RPMI8226 (cell line): ENCODE measurements around the gene TAAR1.
"Not testable (repeated sequence)": the region's sequence is repeated elsewhere in the genome, so short reads cannot be mapped to it uniquely, and the experiment has no call there.

Experiments
- DNase-seq: peaks from one replicate; pipeline ENCODE4 v3.0.0-alpha.2; 2015

TAAR1 gene

DNA sequence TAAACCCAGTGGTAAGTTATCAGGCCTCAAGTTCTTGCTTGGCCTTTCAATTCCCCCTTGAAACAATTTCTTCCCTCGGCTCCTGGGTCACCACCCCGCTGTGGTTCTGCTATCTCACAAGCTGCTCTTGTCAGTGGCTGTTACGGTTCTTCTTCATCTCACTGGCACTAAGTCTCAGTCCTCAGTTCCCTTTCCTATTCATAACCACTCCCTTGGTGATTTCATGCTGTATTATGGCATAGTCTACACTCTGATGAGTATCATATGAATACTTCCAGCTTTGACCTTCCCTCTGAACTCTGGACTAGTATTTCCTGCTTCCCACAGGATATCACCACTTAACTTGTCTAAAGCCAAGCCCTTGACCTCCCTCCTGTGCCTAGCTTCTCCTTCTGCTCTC, 7.9 kb downstream of the TAAR1 start:
- DNase-seq = no peak

DNA sequence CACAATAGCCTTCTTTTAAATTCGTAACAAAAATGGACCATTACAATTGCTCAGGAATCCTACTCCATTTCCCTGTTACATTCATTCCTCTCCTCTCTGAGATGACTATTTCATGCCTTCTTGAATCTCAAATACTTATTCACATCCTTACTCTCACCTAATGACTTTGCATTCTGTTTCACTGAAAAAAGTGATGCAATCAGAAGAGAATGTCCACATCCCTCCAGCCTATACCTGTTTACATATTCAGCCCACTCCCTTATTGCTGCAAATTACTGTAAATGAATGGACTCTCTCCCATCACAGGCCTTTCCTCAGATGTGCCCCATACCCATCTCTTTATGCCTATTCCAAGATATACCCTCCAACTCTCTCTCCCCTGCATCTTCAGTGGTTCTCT, 8.6 kb downstream of the TAAR1 start:
- no peak for DNase-seq

DNA sequence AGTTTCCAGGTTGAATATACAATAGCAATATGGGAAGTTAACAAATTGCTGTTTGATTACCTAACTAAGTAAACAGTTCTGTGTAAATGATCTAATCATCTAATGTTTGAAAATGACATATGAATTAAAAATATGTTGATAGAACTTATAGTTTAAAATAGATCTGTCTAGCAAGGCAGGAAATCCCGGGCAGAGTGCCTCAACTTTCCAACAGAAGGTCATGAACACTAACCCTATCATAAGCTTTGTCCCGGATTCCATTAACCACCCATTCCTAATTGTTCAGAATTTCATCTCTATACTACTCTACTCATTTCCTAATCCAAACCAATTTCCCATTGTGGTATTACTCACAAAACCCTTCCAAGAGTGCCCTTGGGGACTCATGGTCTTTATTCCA, 10.2 kb downstream of the TAAR1 start:
- DNase-seq = no peak

DNA sequence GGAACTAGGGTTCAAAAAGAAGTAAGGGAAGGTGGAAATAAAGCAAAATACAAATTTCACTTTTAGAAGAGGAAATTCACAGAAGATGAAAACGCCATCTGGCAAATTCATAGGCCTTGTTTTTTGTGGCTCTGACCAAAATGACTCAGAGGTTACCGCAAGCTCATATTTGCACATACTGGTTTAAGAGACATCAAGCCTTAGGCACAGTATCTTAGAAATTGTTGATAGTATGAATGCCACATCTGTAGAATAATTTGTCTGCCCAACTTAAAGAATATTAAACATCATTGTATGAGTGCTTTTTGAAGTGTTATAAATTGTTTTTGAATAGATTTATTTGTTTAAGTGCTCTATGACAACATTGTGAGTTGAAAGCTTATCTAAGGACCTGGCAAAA, 10.6 kb downstream of the TAAR1 start:
- no peak for DNase-seq

DNA sequence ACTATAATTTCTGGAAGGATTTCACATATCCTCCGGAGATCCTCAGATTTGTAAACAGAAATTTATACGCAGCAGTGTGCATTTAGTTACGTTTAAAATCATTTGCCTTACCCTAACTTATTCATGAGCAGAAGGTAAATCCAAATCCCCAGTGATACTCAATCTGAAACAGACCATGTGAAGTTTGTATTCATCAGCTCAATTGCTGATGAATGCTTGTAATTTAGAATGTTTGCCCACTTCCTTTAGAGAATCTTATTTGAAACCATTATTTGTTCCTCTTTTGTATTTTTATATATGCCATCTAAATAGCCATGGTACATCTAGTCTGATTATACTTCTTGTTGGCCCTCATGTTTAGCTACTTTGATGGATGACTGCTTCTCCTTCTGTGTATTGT, 15.4 kb downstream of the TAAR1 start:
- DNase-seq = no peak

DNA sequence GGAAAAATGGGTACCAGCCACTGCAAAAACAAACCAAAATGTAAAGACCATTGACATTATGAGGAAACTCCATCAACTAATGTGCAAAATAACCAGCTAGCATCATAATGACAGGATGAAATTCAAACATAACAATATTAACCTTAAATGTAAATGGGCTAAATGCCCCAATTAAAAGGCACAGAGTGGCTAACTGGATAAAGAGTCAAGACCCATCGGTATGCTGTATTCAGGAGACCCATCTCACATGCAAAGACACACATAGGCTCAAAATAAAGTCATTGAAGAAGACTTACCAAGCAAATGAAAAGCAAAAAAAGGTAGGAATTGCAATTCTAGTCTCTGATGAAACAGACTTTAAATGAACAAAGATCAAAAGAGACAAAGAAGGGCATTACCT, 21.8 kb downstream of the TAAR1 start:
- DNase-seq = not testable (repeated sequence)

DNA sequence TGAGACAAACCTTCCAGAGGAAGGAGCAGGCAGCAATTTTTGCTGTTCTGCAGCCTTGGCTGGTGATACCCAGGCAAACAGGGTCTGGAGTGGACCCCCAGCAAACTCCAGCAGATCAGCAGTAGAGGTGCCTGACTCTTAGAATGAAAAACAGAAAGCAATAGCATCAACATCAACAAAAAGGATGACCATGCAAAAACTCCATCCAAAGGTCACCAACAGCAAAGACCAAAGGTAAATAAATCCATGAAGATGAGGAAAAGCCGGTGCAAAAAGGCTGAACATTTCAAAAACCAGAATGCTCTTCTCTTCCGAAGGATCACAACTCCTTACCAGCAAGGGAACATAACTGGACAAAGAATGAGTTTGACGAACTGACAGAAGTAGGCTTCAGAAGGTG, 23.1 kb downstream of the TAAR1 start:
- DNase-seq = not testable (repeated sequence)

DNA sequence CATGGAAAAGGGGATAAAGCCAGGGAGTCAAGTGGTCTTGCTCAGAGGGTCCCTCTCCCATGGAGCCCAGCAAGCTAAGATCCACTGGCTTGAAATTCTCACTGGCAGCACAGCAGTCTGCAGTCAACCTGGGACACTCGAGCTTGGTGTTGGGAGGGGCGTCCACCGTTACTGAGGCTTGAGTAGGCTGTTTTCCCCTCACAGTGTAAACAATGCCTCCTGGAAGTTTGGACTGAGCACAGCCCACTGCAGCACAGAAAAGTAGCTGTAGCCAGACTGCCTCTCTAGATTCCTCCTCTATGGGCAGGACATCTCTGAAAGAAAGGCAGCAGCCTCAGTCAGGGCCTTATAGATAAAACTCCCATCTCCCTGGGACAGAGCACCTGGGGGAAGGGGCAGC, 23.7 kb downstream of the TAAR1 start:
- DNase-seq = not testable (repeated sequence)

DNA sequence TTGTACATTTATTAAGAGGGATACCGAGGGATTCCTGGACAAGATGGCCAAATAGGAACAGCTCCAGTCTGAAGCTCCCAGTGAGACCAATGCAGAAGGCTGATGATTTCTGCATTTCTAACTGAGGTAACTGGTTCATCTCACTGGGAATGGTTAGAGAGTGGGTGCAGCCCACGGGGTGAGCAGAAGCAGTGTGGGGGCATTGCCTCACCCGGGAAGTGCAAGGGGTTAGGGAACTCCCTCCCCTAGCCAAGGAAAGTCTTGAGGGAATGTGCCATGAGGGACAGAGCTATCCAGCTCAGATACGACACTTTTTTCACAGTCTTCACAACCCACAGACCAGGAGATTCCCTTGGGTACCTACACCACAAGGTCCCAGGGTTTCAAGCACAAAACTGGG, 24.2 kb downstream of the TAAR1 start:
- no peak for DNase-seq

DNA sequence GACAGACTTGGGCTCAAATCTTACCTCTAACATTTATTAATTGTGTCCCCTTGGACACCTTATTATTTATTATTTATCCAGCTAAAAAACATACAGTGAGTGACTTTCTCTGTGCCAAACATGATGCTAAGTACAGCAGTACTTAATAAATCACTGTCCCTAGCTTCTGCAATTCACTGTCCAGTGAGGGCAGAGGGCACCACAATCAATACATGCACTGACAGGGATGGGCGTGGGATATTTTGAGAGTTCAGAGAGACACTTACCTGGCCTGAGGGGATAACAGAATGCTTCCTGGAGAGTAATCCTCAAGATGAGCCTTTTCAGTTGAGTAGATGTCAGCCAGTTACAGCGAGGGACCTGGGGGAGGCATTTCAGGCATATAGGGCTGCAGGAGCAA, 25.6 kb downstream of the TAAR1 start:
- no peak for DNase-seq

DNA sequence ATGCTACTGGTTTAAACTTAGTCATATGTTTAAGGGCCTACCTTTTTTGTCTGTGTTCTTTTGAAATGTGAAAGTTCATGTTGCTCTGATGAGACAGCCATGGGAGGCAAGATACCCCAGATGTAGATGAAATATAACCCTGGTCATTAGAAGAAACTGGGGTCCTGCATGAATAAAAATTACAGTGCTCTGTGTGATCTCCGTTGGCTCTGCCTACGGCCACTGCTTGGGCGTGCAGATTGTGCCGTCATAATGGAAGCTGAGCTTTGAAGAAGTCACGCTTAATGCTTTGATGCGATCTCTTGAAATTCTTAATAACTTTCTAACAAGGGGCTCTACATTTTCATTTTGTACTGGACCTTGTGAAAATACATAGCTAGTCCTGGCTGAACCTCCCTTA, 34.8 kb downstream of the TAAR1 start, which contains the start of gene TAAR2:
Gene TAAR2 (minus strand): TSS at position 101 of the 400 bp plus-strand sequence. CDS start 0 bp downstream, at position 101.
- DNase-seq = no peak

DNA sequence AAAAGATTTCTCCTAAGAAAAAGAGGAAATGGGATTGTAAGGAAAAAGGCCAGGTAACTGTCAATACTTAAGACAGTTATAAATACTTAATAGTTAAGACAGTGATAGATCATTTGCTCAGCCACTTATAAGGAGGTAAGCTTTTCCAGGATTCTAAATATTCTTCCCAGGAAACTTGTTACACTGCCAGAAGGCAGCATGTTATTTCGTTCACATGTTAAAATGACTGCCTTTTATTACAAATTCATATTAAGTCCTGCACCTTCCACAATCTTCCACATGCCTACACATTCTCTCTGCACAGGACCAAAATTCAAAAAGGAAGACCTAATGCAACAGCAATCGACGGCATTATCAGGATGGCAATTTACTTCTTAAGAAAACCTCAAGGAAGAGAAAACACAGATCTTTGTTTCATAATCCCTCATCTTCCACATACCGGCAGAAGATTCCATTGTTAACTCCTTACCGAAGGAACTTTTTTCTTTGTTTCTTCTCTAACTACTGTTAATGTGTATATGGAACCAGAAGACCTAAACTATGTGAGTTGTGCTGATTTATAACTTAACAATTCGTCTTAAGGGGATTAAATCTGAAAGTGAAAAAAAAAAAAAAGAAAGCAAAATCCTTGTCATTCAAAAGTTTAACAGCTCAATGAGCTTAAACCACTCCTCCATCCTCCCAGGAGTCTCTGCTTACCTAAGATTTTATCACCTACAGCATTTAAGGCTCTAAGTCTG, 35.7 kb downstream of the TAAR1 start:
- no peak for DNase-seq

DNA sequence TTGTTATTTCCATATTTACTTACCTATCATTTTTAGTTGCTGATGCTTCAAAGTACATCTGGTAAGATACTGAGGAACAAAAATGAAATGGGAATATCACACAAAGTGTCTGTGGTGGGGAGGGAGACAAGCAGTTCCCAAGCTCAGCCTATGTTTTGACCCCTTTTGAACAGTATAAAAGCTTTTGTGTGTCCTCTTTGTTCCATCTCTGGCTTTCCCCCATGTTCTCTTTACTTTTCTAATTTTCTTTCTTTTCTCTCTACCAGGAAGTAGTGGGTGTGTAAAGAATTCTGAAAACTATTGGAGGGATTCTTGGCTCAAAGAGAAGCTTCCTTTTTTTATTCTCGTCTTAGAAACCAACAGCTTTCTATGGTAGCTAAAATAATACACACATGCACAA, 42.3 kb downstream of the TAAR1 start:
- DNase-seq = no peak

DNA sequence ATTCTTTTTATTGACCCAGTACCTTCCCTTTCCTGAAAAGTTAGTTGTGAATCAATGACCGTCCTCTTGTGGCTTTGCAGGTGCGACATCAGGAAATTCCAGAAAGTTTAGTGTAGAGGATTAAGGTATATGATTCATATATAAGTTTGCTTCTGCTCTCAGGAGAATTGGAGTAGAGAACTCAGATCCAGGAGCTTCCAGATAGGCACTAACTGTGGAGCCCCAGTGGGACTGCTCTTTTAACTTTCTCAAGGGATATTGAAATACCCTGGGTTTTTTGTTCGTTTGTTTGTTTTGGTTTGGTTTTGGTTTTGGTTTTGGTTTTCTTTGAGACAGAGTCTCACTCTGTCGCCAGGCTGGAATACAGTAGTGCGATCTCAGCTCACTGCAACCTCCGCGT, 44.4 kb downstream of the TAAR1 start:
- peak; percentile 15 for DNase-seq

DNA sequence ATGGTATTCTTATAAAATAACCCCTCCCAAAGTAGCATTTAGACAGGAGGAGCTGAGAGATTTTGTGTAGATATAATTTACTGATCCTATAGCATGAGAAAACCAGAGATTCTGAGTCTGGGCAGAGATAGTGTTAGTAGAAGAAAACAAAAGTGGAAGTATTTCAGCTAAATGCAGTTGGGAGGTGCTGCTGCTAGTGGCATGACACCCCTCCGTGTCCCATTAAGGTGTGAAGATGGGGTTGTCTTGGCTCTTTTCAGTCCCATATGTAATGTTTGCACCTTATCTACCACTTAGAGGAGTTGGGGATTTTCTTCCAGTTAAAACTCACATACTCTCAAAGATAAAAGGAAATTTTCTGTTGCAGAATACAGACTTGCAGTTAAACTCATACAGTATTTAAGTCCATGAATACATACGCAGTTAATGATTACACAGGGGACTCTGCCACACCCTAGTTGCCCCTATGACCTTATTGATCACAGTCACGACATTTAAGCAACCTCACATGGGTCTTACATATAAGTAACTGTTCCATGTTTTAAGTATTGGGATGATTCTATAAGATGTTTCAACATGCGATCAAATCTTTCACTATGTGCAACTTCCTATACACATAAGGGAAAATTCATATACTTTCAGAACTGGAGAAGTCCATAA, 46.4 kb downstream of the TAAR1 start:
- no peak for DNase-seq

DNA sequence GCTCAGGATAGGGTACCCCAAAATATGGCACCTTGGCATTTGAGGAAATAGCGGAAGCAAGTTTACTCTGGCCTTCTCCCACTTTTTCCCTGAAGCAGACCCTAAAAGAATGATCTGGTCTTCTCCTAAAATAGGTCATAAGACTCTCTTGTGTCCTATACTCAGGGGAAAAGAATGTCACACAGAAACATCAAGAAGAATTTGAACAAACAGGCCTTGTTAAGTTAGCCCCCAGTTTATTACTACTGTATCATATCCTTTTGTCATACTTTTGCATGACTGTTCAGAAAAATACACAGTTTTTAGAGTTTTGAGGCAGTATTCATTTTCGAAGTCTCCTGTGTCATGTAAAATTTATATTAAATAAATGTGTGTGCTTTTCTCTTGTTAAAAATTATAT, 47.4 kb downstream of the TAAR1 start:
- no peak for DNase-seq

DNA sequence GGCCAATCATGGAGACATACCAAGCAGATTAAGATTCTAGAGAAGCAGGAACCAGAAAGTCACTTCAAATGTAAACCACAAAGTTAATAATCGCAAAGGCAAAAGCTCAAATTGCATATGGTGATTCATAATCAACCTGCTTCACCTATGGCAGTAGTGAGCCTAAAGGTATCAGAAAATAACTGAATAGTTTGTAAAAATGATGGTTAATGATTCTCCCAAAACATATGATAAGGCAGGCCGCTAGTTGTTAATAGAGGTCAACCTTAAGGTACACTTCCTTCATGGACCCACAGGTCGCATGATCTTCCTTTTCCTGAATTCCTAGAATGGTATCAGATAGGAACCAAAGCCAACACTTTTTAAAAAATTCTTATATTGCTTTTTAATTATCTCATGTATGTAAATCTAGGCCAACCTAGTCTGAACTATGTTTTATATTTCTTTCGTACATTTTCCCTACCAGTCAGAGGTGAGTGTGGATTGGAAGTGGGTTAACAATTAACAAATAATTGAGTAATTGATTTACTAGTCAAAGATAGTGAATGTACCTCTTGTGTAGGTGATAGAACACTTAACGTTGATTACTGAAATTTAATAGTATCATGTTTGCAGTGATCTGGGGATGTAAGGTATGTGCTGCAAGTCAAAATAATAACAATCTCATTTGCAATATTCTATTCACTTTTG, 51.3 kb downstream of the TAAR1 start:
- no peak for DNase-seq

DNA sequence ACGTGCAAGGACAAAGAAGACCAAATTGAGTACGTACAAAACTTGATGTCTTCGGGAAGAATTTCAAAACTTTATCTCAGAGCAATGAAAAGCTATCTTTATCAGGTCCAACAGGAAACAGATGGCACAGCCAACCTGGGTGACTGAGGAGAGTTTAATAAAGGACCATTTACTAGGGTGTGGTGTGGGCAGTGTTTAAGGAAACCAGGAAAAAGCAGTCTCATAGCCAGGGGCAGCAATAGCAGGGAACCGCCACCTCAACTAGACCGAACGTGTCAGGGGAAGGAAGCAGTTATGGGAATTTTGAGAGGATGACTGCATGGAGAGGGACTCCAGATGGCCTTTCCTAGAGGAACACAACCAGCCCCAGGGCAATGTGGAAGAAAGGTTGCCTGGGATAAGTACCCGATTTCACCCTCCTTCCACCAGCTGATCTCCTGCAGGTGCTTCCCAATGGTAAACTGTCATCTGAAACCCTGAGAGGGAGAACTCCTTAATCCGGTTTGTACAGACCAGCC, 54.3 kb downstream of the TAAR1 start:
- no peak for DNase-seq

DNA sequence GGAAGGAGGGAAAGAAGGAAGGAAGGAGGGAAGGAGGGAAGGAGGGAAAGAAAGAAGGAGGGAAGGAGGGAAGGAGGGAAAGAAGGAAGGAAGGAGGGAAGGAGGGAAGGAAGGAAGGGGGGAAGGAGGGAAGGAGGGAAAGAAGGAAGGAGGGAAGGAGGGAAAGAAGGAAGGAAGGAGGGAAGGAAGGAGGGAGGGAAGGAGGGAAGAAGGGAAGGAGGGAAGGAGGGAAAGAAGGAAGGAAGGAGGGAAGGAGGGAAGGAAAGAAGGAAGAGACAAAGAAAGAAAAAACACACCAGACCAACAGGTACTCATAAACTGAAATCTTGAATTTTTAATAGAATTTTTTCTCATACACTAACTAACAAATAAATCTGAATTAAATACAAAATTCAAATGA, 58.1 kb downstream of the TAAR1 start:
- DNase-seq = not testable (repeated sequence)

DNA sequence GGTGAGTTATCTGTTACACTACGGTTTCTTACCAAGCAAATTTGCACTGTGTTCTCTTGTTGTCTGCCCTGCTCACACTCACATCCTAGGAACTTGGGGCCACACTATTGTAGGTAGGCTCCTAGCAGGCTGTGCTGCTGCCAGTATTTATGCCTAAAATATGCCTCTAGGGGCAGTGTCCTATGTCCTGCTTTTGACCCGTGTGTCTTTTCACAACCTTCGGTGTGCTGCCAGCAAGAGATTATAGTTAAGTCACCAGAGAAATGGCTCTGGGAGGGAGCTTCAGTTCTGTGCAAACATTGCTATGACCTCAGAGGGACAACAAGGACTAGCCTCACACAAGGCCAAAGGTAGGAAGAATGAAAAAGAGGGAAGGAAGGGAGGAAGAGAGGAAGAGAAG, 60.5 kb downstream of the TAAR1 start:
- DNase-seq = peak; percentile 33

DNA sequence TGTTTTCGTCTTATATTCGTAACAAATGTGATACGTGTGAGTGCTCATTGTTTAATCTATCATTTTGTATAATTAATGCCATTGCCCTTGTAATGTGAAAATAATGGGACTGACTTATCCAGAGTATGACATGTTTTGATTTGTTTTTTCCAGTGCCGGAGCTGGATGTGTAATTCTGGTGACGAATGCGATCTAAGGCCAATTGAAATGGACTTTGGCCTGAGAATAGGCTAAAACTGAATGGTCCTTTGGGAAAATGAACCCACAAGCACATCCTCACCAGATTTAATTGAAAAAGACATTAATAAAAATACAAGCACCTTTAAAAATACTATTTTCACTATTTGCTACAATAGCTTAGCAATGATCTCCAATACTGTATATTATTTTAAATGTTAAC, 62.8 kb downstream of the TAAR1 start:
- DNase-seq = no peak
